Subcutaneous adipose tissue (tissue), 4 donors: ENCODE results near the gene SNAP47. TPM values are rescaled to one million over a fixed set of nuclear protein-coding genes. Genes with fewer than 3 reads are reported as not detected.

Experiments used
- CTCF ChIP-seq: fragments of 450-650 bp; IDR thresholded peaks from one replicate; pipeline ENCODE4 v1.5.1; 2016; ENCODE audit warnings: low read depth, mild to moderate bottlenecking, control low read depth, antibody characterized with exemption, moderate library complexity
- total RNA-seq, 4 donors: library from RNA; depleted of rRNA; stranded (reverse); fragments of >200 nt; gene quantifications; one replicate each; pipeline ENCODE4 v1.1.0, GENCODE V29; 2016

SNAP47 gene
- total RNA-seq, 4 donors from 2014 or later, result 18.3 to 24.5 (median 22.6) TPM

GRCh38 chr1:227805606-227806197 is 70.5 kb downstream of the SNAP47 start:
- no peak for TF ChIP-seq CTCF

GRCh38 chr1:227808566-227808965 is 73.3 kb downstream of the SNAP47 start:
- TF ChIP-seq CTCF, result no peak

- TF ChIP-seq CTCF, result no peak
Observed at GRCh38 chr1:227809026-227809425, 73.8 kb downstream of the SNAP47 start.

GRCh38 chr1:227813962-227814361 is 78.7 kb downstream of the SNAP47 start:
- no peak for TF ChIP-seq CTCF

GRCh38 chr1:227815468-227816409 is 80.5 kb downstream of the SNAP47 start, which contains the start of gene PRSS38:
PRSS38 (plus strand) TSS chr1:227815675; CDS start chr1:227815717, 42 bp downstream.
- no peak for TF ChIP-seq CTCF

- TF ChIP-seq CTCF, result no peak
Observed at GRCh38 chr1:227816750-227817446, 81.7 kb downstream of the SNAP47 start.

- TF ChIP-seq CTCF, result no peak
Observed at GRCh38 chr1:227823537-227823936, 88.3 kb downstream of the SNAP47 start.
